ENCODE results near the gene CLEC3B. TPM values are rescaled to one million over a fixed set of nuclear protein-coding genes. Genes with fewer than 3 reads are reported as not detected.
A peak's percentile ranks its signal among the peaks of the same experiment; 100 is the strongest.

CLEC3B gene
- total RNA-seq, 4 donors from 2014 or later = 58.9 to 297 (median 125) TPM

DNA sequence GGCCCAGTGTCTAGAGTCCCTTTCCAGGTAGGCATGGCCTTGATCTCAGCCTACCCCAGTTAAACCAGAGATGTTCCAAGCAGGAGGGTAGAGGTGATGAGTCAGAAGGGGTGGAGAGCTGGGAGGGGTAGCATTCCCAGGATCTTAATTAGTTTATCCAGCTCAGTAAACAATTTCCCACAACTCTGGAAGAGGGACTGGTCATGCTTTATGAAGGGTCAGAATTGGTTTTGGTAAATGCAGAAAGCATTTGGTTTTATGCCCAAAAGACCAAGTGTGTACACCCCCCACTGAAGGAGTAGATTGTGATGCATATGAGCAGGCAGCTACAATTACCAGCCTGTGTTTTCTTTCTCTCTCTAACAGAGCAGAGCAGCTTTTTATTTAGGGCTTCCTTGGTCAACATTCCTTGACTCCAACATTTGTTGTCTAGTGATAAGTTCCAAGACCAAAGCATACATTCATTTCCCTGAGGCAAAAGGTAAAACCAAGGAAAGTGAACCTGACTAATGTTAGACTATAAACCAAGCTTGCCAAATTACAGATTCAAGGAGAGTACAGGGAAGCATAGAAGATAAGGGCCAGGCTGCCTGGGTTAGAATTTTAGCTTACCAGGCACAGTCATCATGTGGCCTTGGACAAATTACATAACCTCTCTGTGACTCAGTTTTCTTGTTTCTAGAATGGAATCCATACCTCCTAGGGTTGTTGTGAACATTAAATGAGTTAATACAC is 32.5 kb upstream of the CLEC3B start:
- TF ChIP-seq, protein P1, sequence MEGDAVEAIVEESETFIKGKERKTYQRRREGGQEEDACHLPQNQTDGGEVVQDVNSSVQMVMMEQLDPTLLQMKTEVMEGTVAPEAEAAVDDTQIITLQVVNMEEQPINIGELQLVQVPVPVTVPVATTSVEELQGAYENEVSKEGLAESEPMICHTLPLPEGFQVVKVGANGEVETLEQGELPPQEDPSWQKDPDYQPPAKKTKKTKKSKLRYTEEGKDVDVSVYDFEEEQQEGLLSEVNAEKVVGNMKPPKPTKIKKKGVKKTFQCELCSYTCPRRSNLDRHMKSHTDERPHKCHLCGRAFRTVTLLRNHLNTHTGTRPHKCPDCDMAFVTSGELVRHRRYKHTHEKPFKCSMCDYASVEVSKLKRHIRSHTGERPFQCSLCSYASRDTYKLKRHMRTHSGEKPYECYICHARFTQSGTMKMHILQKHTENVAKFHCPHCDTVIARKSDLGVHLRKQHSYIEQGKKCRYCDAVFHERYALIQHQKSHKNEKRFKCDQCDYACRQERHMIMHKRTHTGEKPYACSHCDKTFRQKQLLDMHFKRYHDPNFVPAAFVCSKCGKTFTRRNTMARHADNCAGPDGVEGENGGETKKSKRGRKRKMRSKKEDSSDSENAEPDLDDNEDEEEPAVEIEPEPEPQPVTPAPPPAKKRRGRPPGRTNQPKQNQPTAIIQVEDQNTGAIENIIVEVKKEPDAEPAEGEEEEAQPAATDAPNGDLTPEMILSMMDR (IDR thresholded peaks at IDR 0.05) = no peak
- DNase-seq (ENCODE audit: low spot score) (no peak), ATAC-seq (ENCODE audit: low FRiP score) (peak; percentile 41)

- no peak for DNase-seq (ENCODE audit: low spot score)
- TF ChIP-seq, protein P1 (IDR thresholded peaks at IDR 0.05) = no peak
- no peak for ATAC-seq (ENCODE audit: low FRiP score)
Observed at GRCh38 chr3:44995142-44995770, 30.8 kb upstream of the CLEC3B start.

GRCh38 chr3:44996556-44996969 is 29.5 kb upstream of the CLEC3B start:
- TF ChIP-seq, protein P1 (IDR thresholded peaks at IDR 0.05) = no peak
- ATAC-seq (ENCODE audit: low FRiP score) (no peak), DNase-seq (ENCODE audit: low spot score) (no peak)

DNA sequence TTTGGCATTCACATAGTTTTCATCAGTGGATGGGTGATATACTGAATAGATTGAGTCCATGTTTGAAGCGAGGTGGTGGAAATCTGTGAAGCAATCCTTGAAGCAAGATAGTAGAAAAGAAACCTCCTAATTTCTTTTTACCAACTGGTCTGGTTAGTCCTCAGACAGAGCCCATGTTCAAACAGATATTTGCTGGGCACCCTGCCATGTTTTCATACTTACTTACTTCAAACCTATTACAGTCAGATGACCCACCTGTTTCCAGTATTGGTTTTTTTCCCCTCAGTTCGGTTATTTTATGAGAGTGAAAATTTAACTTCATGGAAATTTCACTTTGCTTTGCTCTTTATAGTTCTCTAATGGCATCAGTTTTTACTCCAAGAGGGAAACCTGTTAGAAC is 26.3 kb upstream of the CLEC3B start:
- TF ChIP-seq, protein P1 (IDR thresholded peaks at IDR 0.05) = no peak
- ATAC-seq (ENCODE audit: low FRiP score) (no peak), DNase-seq (ENCODE audit: low spot score) (no peak)

DNA sequence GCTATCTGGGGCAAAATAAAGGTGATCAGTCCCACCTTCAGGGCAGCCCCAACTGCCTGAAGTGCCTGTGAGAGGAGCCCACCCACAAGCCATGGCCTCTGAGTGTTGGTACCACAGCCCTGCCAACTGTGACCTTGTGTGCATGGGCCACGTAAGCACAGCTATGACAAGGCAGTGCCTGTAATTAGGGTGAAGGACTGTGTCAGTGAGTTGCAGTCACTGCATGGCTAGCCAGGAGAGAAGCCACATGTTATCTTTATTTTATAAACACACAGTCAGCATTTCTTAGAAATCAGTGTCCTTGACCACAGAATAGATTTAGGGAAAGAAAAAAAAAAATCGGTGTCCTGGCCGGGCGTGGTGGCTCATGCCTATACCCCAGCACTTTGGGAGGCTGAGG is 25.3 kb upstream of the CLEC3B start:
- TF ChIP-seq, protein P1 (IDR thresholded peaks at IDR 0.05) = no peak
- ATAC-seq (ENCODE audit: low FRiP score) (no peak), DNase-seq (ENCODE audit: low spot score) (no peak)

GRCh38 chr3:45001738-45002137 is 24.4 kb upstream of the CLEC3B start:
- no peak for ATAC-seq (ENCODE audit: low FRiP score)
- TF ChIP-seq, protein P1 (IDR thresholded peaks at IDR 0.05) = no peak
- DNase-seq (ENCODE audit: low spot score) = no peak
